Ramos (cell line): ENCODE results near the gene LCE1E.

Experiments used
- in situ Hi-C: fragments of 300-500 bp; cut with MboI; formaldehyde crosslinking; loops from one replicate; pipeline ENCODE4 v1.14.3; 2022; ENCODE audit warnings: low sequenced_read_pairs; ENCODE audit not compliant: unreplicated experiment

The LCE1E gene

DNA sequence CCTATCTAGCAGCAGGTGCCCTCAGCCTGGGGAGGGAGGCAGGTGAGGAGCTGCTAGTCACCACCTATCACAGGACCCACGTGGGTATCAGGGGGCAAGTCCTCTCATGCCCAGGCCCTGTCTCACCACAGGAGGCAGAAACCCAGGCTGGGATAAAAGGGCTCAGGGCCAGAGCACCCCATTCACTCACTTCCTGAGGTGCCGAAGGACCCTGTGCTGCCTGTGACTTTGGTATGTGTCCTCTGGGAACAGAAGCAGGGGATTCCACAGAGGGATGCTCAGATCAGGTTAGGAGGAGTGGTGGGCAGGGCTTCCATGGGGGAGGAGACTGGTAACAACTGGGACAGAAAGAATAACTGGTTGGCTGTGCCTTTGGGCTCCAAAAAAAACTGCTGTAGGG, at the start of gene LCE1E:
Gene LCE1E (plus strand): TSS at position 181 of the 400 bp plus-strand sequence. CDS start 1,043 bp downstream, outside the sequence.
- in situ Hi-C loops, result no loop called here

GRCh38 chr1:152737997-152738396, 48.1 kb upstream of the LCE1E start:
- in situ Hi-C loops, result no loop called here

- in situ Hi-C loops, result no loop called here
Observed at GRCh38 chr1:152739841-152740240, 46.2 kb upstream of the LCE1E start.

GRCh38 chr1:152741656-152742055, 44.4 kb upstream of the LCE1E start:
- in situ Hi-C loops, result no loop called here

DNA sequence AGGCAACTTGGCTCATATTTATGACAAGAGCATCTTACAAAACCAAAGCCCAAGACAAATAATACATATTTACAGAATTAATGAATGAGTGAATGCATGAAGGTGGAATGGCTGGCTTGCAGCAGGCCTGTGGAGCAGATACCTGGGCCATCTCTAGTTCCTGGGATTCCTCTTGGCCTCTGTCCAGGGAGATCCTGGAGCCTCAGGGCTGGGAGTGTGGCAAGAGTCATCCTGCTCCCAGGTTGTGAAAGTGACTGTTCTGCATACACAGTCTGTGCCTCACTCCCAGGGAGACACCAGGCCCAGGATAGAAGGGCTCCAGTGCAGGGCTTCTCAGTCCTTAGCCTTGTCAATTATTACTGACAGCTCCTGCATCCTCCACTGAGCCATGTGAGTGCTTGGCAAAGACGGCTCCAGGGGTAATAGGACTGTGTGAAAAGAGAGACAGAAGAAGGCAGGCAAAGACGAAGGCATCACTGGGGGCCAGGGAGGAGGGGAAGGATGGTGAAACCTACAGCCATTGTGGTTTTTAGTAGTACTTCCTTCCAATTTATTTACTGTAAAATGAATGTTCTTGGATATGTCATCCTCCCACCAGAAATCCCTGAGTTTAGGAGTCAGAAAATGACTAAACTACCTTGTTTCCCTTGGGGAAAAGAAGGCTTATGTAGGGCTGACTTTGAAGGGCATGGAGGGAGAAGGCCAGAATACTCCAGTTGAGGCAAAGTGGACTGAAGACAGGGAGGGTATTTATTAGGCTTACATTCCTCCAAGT, 42.5 kb upstream of the LCE1E start:
- in situ Hi-C loops, result no loop called here

- in situ Hi-C loops, result no loop called here
Observed at GRCh38 chr1:152745289-152745704, 40.8 kb upstream of the LCE1E start.

DNA sequence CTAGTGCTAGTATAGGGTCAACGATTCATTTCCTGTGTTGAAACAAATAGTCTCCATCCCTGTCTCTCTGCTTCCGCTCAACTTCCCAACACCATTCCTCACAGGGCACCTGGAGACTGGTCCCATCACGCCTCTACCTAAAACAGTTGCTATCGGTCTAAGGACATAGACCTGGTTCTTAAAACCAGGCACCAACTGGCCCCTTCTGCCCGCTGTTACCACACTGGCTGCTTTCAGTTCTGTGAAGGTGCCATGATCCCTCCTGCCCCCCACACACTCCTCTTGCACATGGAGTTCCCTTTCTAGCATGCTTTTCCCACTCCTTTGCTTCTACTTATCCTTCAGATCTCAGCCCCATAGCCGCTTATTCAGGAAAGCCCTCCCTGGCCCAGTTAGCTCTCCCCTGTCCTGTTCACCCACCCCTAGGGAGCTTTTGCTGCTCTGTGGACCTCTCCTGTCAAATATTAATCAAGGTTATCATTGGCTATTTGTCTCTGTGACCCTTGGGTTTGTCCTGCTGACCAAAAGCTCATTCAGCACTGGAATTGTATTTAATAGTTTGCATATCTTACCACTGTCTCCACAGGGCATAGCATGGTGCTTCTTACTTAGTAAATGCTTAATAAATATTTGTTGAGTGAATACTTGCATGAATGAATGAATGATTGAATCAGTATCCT, 40.2 kb upstream of the LCE1E start:
- in situ Hi-C loops, result no loop called here

GRCh38 chr1:152747831-152748230, 38.2 kb upstream of the LCE1E start:
- in situ Hi-C loops, result no loop called here

DNA sequence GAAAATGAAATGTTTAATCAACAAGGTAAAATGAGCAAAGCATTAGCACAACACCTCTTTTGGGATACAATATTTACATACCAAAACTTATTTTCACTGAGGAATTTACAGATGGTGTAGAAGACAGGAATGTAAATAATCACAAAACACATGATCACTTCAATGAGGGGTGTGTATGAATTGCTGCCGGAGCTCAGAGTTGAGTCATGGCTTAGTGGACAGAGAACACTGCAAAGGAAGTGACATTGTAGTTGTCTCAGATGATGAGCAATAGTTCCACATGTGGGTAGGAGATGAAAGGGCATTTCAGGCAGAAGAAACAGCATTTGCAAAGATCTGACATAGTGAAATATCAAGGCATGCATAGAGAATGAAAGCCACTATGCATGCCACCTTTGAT, 33.8 kb upstream of the LCE1E start:
- in situ Hi-C loops, result no loop called here

DNA sequence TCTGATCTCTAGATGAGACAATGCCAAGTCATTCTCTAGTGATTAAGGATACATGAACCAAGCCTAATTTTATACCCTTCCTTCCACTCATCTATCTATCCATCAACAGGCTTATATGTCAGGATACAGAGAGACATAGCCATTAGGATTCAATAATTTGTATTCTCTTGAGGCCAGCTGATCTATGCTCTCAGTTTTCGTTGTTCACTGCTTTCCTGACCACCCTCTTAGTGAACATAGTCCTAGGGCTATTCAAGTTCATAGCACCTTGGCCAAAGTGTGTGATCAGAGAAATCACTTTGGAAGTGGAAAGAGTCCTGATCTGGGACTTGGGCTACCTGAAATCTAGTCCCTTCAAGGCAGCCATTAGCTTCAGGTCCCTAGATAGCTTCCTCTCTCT, 32.5 kb upstream of the LCE1E start:
- in situ Hi-C loops, result no loop called here

GRCh38 chr1:152756872-152757271, 29.2 kb upstream of the LCE1E start:
- in situ Hi-C loops, result no loop called here

DNA sequence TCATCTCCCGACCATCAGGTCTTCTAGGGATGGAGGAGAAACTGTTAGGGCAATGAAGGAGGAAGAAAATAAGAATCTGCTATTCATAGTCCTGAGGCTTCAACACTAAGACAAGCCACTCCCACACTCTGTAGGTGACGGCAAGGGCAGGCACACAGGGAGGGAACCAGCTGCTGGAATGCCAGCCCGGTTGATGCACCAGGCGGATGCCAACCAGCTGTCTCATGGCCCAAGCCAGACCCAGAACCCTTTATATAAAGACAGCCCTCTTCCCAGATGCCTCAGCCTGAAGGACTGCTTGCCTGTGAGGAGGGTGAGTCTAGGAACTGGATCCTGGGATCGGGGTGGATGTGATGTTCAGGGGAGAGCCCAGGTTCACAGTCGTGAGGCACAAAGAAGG, 28.3 kb upstream of the LCE1E start, which contains the start of gene KPRP:
Gene KPRP (plus strand): TSS at position 279 of the 400 bp plus-strand sequence. CDS start 1,564 bp downstream, outside the sequence.
- in situ Hi-C loops, result no loop called here

- in situ Hi-C loops, result no loop called here
Observed at GRCh38 chr1:152758636-152759035, 27.4 kb upstream of the LCE1E start.

DNA sequence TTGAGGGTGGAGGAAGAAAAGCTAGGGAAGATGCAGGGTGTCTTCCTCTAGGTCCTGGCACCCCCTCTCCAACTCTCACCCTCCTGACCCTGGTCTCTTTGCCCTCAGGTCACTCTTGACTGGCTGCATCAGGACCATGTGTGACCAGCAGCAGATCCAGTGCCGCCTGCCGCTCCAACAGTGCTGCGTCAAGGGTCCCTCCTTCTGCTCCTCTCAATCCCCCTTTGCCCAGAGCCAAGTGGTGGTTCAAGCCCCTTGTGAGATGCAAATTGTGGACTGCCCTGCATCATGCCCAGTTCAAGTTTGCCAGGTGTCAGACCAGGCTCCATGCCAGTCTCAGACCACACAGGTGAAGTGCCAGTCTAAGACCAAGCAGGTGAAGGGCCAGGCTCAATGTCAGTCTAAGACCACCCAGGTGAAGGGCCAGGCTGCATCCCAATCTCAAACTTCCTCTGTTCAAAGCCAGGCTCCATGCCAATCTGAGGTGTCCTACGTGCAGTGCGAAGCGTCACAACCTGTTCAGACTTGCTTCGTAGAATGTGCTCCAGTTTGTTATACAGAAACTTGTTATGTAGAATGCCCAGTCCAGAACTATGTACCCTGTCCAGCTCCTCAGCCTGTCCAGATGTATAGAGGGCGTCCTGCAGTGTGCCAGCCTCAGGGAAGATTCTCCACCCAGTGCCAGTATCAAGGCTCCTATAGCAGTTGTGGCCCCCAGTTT, 26.4 kb upstream of the LCE1E start:
- in situ Hi-C loops, result no loop called here

- in situ Hi-C loops, result no loop called here
Observed at GRCh38 chr1:152760551-152761190, 25.4 kb upstream of the LCE1E start.

DNA sequence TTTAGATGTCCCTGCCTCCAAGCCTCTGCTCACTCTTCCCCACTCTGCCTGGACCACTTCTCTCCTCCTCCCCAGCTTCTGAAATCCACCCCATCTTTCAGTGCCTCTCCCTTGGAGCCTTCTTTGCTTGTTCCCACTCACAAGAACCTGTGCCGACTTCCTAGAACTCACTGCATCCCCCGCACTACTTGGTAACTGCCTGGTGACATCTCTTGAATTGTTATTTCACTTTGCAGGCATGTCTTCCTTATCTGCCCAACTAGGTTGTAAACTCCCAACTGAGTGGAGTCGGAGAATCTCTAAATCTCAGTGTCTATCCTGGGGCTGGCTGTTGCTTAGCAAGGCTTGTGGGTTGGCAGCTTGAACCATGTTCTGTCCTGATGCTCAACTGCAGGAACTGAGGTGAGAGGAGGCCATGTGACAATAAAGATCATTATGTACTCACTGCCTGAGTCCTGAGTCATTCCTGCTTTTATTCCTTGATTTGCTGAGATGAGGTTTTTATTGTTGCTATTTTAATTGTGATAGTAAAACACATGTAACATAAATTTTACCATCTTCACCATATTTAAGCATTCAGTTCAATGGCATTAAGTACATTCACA, 24.3 kb upstream of the LCE1E start:
- in situ Hi-C loops, result no loop called here

DNA sequence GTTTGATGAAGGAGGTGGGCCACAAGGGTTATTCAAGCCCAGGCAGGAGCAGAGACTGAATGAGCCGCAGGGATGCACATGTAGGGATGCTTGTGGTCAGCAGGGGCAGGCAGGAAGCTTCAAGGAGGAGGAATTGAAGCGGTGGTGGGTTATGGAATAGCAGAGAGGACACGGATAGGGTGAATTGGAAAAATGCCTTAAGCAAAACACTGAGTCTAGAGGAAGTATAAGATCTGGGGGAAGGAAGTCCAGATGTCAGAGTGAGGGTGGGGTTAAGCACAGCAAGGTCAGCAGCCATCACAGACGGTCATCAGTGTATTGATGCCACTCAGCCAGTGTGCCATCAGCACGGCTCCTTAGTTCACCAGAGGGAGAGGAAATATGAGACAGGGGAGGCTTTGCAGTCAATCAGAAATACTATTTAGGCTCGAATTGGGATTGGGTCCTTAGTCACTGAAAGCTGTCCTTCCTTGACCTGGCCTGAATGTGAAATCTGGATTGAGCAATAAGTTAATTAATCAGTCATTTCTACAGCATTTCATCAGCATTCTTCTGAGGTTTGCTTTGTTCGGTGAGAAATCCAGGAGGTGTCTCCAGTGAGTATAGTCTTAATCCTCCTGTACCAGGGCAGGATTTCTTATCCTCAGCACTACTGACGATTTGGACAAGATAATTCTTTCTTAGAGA, 17.1 kb upstream of the LCE1E start:
- in situ Hi-C loops, result no loop called here

- in situ Hi-C loops, result no loop called here
Observed at GRCh38 chr1:152770411-152770810, 15.6 kb upstream of the LCE1E start.

GRCh38 chr1:152774875-152775274, 11.2 kb upstream of the LCE1E start, which contains the start of gene LCE1F:
Gene LCE1F, plus strand, starts transcription at chr1:152775140. Its CDS starts 1,232 bp downstream, at chr1:152776372.
- in situ Hi-C loops, result no loop called here
